CD4-positive, alpha-beta T cell treated with Interleukin-6 at 100 ng/mL for 8 hours (primary cell): ENCODE results near the gene SIGLEC14.
"Not testable (repeated sequence)": the region's sequence is repeated elsewhere in the genome, so short reads cannot be mapped to it uniquely, and the experiment has no call there.

Source experiments
- DNase-seq: peaks from one replicate; pipeline ENCODE4 v3.0.0-alpha.2; 2020; ENCODE audit warnings: mixed read lengths, low spot score

The SIGLEC14 gene, protein sequence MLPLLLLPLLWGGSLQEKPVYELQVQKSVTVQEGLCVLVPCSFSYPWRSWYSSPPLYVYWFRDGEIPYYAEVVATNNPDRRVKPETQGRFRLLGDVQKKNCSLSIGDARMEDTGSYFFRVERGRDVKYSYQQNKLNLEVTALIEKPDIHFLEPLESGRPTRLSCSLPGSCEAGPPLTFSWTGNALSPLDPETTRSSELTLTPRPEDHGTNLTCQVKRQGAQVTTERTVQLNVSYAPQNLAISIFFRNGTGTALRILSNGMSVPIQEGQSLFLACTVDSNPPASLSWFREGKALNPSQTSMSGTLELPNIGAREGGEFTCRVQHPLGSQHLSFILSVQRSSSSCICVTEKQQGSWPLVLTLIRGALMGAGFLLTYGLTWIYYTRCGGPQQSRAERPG

DNA sequence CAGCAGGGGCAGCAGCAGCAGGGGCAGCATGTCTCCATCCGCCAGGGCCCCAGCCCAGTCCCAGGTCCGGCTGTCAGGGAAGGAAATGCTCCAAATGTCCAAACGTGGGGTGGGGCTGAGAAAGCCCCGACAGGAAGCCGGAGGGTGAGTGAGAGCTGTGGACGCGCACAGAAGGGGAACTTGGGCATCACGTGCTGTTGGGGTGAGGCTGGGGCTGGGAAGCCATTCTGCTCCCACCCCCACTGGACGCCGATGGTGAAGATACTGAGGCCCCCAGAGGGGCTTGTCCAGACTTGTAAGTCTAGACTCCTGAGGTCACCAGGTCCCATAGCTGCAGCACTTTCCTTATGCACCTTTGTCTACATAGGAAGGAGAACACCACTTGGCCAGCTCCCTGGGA is at the start of gene SIGLEC14:
Gene SIGLEC14 (minus strand): TSS at position 96 of the 400 bp plus-strand sequence. CDS start 66 bp downstream, at position 30.
- DNase-seq = not testable (repeated sequence)

DNA sequence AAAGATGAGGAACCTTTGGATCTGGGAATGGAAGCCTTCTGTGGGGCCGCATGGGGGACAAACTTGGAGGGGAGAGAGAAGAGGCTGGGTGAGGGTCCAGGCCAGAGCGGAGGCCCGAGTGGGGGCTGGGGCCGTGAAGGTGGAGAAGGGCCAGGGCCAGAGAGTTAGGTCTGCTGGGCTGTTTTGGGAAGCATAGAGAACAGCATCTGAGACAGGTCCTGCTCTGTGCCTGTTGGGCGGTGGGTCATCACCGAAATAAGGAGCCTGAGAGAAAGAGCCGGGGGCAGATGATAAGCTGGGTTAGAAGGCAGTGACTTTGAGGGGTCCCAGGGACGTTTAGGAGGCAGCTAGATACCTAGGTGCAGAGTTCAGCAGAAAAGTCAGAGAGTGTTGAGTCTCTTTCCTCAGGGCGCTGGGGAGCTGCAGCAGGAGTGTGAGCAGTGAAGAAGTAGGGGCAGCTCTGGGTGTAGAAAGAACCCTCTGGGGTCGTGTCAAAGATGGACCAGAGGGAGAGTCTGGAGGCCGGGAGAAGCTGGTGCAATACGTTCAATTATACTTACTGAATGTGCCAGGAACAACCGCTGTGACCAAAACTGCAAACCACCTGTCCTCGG is 49.2 kb upstream of the SIGLEC14 start:
- DNase-seq = no peak

DNA sequence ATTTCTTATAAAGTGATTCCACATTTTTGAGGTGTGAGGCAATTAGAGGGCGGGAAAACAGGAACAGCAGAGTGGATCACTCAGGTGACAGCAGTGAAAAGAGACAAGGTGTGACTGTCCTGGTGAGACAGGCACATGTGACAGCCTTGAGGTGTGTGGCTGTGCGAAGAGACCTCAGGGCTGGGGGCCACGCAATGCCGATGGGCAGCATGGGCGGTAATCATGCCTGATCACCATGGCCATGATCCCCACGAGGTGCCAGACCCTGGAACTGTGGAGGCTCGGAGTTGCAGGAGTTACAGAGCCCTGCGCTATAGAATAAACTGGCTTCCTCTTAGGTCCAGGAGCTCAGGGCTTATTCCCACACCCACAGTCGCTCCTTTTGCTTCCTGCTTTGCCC is 48.5 kb upstream of the SIGLEC14 start:
- DNase-seq = no peak

DNA sequence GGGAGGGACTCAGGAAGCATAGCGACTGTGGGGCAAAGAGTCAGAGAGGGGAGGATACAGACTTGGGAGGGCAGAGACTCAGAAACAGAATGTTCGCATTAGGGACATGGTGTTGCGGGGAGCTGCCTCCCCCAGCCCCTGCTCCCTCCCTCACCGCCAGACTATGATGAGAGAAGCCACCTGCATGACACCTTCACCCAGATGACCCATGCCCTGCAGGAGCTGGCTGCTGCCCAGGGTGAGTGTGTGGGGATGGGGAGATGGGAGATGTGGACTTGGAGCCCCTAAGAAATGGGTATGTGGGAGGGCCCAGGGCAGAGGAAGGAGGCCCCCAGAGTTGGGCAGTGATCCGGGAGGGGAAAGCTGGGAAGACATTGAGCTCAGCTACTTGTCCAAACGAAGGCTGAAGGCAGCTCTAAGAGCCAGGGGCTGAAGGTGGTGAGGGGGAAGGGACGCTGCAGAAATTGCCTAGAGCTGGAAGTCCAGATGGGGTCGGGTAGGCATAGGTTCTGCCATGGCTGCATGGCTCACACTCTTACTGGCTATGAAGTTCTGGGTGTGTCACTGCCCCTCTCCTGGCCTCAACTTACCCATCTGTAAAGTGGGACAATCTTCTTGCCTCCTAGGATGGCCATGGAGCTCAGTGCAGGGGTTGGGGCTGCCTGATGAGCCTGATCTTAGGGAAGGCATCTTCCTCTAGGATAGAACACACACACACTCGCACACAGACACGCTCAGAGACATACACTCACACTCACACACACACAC is 47.9 kb upstream of the SIGLEC14 start:
- no peak for DNase-seq

DNA sequence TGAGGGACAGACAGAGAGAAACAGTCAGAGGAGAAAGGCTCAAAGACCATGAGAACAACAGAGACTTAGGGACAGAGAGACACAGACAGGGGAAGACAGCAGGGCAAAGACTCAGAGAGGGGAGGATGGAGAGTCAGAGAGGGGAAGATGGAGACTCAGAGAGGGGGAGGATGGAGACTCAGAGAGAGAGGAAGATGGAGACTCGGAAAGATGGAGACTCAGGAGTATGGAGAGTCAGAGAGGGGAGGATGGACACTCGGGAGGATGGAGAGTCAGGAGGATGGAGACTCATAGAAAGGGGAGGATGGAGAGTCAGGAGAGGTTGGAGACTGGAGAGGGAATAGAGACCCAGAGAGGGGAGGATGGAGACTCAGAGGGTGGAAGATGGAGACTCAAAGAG is 47.2 kb upstream of the SIGLEC14 start:
- no peak for DNase-seq

DNA sequence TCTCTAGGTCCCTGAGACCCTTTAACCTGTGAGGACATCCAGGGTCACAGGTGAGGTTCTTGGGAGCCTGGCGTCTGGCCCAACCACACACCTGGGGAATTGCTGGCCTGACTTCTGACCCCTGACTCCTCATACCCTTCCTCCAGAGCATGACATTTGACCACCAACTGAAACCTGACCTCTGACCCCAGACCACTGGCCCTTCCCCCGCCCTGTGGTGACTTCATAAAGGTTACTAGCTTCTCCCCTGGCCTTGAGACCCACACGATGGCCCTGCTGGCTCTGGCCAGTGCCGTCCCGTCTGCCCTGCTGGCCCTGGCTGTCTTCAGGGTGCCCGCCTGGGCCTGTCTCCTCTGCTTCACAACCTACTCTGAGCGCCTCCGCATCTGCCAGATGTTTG is 46.6 kb upstream of the SIGLEC14 start, which contains the start of gene SPACA6:
Gene SPACA6 (plus strand): TSS at position 71 of the 400 bp plus-strand sequence. CDS start 197 bp downstream, at position 268.
- DNase-seq = no peak

DNA sequence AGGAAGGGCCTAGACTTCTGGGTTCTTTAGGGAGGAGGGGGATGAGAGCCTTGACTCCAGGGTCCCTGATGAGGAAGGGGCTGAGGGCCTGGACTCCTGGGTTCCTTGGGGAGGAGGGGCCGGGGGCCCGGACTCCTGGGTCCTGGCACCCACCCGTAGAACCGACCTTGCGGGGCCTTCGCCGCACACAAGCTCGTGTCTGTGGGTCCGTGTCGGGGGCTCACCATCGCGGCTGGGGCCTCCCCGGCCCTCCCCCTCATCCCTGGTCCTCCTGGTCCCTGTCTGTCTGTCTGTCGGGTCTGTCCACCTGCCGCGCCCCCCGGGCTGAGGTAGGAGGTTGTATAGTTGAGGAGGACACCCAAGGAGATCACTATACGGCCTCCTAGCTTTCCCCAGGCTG is 45.8 kb upstream of the SIGLEC14 start:
- DNase-seq = no peak

DNA sequence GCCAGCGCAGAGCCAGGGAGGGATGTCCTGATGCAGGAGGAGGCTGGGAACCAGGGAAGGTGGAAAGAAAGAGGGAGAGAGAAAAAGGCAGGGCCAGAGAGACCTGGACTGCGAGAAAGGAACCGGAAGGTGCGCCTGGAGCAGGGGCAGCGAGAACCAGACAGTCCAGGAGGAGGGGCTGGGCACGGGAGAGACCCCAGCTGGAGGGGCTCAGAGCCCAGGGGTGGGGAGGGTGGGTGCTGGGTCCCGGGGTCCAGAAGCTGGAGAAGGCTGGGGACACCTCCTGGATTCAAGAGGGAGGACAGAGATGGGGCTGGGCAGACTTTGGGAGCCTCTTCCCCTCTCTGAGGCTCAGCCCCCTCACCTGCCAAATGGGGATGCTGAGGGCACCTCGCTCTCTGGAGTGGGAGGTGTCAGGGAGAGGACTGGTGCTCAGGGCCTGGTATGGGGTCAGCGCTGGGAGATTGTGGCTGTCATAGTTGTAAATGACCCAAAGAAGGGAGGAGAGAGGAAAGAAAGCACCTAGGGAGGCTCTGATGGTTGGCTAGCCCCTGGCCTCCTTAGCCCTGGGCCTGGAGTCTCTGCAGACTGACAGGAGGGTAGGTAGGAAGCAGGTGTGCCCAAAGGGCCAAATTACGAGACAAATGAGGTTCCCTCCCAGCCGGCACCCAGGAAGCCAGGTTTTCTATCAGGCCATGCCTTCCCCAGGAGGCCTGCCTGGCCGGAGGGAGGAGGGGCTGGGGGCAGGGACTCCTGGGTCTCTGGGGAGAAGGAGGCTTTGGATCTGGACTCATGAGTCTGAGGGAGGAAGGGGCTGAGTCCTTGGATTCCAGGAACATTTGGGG is 45.2 kb upstream of the SIGLEC14 start:
- no peak for DNase-seq

DNA sequence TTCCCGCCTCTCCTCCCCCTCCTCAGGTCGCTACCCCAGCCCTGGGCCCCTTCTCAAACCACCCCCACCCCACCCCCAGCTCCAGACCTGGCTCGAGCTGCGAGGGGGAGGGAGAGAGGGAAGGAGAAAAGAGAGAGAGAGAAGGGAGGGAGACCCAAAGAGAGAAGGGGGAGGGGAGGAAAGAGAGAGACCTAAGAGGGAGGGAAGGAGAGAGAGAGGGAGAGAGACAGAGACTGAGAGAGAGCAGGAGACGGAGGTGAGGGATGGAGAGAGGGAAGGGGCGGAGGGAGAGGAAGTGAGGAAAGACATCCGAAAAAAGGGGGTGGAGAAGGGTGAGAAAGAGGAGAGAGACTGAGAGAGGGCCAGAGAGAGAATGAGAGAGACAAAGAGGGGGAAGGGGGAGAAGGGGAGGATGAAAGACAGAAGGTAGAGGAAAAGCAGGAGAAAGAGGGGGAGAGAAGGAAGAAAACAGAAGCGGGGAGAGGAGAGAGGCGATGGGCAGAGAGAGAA is 44.5 kb upstream of the SIGLEC14 start:
- no peak for DNase-seq

DNA sequence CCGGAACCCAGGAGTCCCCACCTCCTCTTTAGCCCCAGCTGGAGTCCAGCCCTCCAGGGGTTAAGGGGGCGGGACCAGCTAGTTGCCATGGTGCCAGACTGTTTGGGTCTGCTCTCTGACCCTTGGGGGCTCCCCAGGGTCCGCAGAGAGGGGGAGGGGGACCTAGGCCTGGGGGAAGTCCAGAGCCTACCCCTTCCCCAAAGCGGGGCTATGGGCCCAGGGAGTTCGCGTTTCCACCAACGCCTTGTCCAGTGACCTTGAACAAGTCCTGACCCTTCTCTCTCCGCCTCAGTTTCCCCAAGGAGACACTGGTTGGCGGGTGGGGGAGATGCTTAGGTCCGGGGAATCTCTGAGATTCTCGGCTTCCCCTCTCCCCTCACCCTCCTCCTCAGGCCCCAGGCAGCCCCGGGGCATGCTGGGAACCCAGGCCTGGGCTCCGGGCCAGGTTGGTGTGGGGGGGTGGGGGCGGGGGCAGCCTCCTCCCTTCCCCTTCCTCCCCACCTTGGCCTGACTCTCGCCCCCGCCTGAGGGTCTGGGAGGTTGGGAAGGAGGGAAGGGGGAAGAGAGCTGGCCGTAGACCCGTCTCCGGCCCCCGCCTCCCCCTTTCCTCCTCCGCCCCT is 43.9 kb upstream of the SIGLEC14 start:
- peak; percentile 66 for DNase-seq

DNA sequence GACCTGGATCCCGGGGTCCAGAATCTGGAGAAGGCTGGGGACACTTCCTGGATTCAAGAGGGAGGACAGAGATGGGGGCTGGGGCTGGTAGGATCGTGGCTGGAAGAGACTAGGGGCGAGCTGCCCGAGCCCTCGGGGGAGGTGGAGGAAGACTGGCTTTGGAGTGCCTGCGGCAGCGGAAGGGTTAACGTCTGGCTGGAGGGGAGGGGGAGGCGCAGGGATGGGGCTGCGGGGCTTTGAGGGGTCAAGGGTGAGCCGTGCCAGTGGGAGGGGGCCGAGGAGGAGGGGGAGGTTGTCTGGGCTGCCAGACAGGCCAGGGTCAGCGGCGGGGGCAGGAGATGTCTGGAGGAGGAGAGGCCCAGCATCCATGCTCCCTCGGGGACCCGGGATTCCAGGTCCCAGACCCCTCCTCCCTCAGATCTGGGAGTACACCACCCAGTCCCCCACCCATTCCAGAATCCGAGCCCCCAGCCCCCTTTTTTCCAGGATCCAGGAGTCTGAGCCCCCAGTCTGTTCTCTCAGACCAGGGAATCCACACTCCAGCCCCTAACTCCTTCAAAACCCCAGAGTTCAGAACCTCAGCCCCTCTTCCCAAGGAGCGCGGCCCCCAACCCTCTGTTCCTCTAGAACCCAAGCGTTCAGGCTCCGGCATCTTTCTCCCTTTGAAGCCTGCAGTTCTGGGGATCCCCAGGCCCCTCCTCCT is 43.3 kb upstream of the SIGLEC14 start:
- no peak for DNase-seq

DNA sequence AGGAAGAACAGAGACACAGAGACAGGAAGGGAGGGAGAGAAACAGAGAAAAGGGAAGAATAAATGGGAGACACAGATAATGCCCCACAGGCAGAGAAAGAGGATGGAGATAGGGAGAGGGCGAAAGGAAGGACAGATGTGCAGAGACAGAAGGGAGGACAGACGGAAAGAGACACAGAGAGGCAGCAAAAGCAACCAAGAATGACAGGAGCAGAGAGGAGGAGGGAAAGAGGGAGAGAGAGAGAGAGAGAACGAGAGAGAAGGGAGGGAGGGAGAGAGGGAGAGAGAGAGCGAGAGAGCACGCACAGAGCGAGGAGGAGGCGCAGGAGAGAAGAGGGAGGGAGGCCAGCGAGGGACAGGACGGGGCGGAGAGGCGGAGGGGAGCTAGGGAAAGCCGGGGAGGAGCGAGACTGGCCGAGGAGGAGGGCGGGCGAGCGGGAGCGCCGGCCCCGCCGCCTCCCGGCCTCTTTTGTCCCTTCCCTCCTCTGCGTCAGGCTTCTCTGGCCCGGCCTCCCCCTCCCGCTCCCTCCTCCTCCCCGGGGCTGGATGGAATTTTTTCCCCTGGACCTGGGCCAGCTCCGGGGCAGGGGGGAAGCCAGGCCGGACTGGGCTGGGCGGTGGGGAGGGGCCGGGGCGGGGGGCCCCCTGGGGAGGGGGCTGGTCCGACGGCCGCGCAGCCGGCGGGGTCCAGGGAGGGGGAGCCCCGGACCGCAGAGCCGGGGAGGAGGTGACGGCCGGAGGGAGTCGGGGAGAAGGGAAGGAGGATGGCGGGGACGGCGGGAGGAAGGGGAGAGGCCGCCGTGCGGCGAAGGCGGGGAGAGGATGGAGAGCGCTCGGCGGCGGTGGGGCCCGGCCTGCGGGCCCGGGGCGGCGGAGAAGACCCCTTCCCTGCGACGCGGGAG is 42.3 kb upstream of the SIGLEC14 start:
- DNase-seq = no peak

DNA sequence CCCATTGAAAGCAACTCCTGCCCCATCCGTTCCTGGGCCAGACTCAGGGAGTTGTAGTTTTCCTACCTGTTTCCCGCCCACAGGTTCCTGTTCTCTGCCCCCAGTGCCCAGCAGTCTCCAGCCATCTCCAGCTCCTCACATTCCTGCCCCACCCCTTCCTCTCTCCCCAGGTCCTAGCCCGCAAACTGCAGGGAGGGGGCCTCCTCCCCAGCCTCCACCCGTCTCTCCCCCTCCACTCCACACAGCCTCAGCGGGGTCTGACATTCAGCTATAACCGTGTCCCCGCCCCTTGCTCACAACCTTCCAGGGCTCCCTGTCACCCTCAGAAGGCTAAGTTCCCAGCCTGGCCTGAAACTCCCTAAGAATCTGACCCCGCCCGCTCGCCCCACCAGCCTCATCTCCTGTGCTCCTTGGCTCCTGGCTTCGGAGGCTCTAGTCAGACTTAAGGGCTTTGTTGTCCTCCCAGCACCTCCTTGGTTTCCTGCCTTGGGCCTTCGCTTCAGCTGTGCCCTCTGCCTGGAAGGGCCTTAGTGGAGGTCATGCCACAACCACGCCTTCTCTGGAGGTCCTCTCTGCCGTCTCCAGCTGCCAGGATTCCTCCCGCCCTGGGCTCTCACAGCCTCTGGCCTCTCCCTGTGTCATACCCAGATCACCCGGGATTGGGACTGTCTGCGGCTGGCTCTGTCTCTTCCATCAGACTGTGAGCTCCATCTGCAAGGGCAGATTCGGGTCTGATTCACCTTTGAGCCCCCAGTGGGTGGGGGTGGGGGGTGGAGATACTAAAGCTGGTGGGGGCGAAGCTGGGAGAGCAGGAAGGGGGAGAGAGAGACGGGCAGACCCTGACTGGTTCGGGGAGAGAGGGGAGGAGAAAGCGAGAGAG is 41.4 kb upstream of the SIGLEC14 start:
- DNase-seq = no peak

DNA sequence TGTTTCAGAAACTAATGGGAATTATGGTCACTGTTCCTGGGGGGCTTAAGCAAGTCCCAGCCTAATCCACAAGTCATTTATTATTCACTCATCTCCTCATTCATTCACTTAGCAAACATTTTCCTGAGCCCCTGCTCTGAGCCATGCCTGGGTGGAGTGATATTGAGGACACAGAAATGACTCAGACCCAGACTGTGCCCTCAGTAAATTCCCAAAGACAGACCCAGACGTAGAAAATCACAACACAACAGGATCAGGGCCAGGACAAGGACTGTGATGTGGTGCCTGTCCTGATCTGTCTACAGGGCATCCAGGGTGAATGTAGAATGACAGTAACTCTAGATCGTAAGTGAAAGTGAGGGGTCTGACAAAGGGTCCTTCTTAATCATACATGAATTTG is 39.5 kb upstream of the SIGLEC14 start:
- no peak for DNase-seq

DNA sequence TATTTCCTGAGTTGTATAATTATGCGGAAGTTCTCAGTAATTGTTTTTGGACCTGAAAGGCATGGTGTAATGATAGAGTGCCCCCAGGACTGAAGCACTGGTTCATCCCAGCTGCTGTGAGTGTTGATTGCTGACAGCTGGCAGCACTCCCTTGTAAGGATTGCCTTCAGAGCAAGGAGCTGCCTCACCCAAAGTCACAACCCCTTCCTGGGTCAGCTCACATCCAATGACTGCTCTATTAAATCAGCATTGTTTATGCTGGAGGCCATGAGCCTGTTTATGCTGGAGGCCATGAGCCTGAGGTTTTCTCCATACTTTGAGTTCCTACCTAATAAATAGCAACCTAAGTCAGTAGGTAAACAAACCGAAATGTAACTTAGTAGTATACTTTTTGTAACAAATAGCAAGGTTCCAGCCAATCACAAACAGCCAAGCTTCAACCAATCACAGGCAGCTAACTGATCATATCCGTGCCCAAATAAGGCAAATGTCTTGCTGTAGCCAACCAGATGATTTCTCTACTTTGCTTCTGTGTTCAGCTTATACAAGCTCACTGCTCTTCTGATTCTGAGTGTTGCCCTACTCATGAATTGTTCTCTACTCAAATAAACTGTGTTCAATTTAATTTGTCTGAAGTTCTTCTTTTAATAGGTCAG is 34.8 kb upstream of the SIGLEC14 start:
- no peak for DNase-seq

DNA sequence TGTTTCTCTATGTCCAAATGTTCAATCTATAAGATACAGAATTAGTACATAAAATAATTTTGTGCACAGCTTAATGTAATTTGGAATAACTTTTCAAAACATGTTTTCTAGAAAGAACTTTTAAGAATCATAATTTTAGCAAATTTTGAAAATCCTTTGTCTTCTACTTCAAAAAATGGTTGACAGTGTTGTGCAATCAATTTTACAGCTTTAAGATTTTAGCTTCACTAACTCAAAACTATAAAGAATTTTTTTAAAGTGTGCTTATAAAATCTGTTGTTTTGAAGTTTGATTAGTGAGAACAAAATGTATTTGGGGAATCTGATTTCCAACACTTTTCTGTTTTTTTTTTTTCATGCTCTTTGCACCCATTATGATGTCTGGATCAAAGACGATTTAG is 33.8 kb upstream of the SIGLEC14 start:
- no peak for DNase-seq

DNA sequence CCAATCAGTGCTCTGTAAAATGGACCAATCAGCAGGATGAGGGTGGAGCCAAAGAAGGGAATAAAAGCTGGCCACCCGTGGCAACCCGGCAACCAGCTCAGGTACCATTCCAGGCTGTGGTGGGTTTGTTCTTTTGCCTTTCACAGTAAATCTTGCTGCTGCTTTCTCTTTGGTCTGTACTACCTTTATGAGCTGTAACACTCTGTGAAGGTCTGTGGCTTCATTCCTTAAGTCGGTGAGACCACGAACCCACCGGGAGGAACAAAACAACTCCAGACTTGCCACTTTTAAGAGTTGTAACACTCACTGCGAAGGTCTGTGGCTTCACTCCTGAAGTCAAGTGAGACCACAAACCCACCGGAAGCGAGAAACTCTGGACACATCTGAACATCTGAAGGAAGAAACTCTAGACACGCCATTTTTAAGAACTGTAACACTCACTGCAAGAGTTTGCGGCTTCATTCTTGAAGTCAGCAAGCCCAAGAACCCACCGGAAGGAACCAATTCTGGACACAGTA is 30.0 kb upstream of the SIGLEC14 start:
- peak; percentile 39 for DNase-seq
